Muscle of leg (tissue), 11 donors: Measurements from ENCODE around the gene ZNF559. TPM values are rescaled to one million over a fixed set of nuclear protein-coding genes. Genes with fewer than 3 reads are reported as not detected.
"Not testable (repeated sequence)": the region's sequence is repeated elsewhere in the genome, so short reads cannot be mapped to it uniquely, and the experiment has no call there.

ENCODE experiments used
- DNase-seq: peaks from one replicate; pipeline ENCODE4 v3.0.0; 2013
- H3K27ac ChIP-seq: one replicate; pipeline ENCODE4 v1.5.1; 2013; ENCODE audit warnings: mild to moderate bottlenecking, low read length, control low read depth
- H3K27me3 ChIP-seq: one replicate; pipeline ENCODE4 v1.6.1; 2013; ENCODE audit warnings: low read length; ENCODE audit not compliant: control insufficient read depth, insufficient read depth
- H3K36me3 ChIP-seq: one replicate; pipeline ENCODE4 v1.6.1; 2013; ENCODE audit warnings: low read length; ENCODE audit not compliant: control insufficient read depth, insufficient read depth
- H3K4me1 ChIP-seq: one replicate; pipeline ENCODE4 v1.6.1; 2013; ENCODE audit warnings: low read length; ENCODE audit not compliant: control insufficient read depth, insufficient read depth
- H3K4me3 ChIP-seq: one replicate; pipeline ENCODE4 v1.5.1; 2013; ENCODE audit warnings: low read length, control low read depth
- H3K9me3 ChIP-seq: replicated peaks from 2 replicates; pipeline ENCODE4 v1.6.1; 2013; ENCODE audit warnings: low read depth, low read length; ENCODE audit not compliant: control insufficient read depth
- WGBS: methylation state at CpG from one replicate; pipeline ENCODE4 v1.1.5; 2013; ENCODE audit warnings: missing lambda C conversion rate; ENCODE audit not compliant: insufficient coverage; 5-methylcytosine and 5-hydroxymethylcytosine counted together
- polyA plus RNA-seq, 8 donors: library from polyadenylated mRNA; unstranded; fragments of 120-200 nt; gene quantifications; one replicate each; pipeline versions ENCODE4 v1.2.1 to v1.2.3, GENCODE V29; 2013; ENCODE audit warnings: inconsistent platforms in 1 of 8, low replicate concordance in 1 of 8; ENCODE audit not compliant: insufficient read length in 8 of 8, insufficient read depth in 1 of 8
- total RNA-seq: library from RNA; stranded (reverse); fragments of 120-200 nt; gene quantifications from one replicate; pipeline ENCODE4 v1.2.4, GENCODE V29; 2013

The ZNF559 gene
- total and polyA plus RNA-seq, 9 donors: 20.8 to 31.8 (median 26.0) TPM

DNA sequence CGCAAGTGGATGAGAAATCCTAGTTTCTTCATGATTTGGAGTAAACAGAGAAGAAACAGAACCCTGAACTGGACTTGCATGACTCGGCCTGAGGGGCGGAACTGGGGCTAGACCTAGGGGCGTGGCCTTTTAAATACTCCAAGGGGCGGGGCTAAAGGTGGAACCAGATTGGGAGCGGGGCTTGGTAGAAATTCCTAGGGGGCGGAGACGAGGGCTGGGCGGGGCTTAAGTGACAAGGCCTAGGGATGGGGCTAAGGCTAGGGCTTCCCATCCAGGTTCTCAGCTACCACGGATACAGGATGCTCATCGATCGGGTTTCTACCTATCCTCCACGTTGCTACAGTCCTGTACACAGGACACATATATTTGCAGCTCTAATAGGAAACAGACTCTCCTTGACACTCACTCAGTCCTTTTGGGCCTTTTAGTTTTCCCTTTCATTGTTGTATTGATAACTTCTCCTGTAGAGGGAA is 14.0 kb upstream of the ZNF559 start:
- Histone ChIP-seq H3K4me1 (peaks cover 2% of the 10 kb centered on the region), H3K9me3 (no peaks in the 10 kb centered on the region), H3K4me3 (peak overlapping the region; percentile 51), H3K36me3 (no peaks in the 10 kb centered on the region), H3K27me3 (no peaks in the 10 kb centered on the region), H3K27ac (peak overlapping the region; percentile 85)
- 6% methylated on average over 12 of the region's 13 CpGs for WGBS
- no peak for DNase-seq

DNA sequence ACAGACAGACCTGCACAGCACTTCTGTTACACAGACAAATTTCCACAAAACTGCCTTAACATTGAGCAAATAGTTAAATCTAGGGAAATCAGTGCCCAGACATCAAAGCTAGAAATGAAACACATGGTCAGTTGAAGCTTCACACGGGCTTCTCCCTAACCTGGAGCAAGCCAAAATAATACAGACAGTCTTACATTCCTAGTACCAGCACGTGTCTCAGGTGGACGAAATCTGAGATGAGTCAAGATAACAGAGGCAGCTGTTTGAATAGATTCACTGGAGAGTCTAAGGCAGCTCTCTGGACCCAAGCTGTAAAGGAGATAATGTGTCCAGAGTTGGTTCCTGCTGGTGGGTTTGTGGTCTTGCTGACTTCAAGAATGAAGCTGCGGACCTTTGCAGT is 10.2 kb upstream of the ZNF559 start:
- no peak overlapping the region for H3K4me3 ChIP-seq
- no peaks in the 10 kb centered on the region for H3K4me1 ChIP-seq
- no peak overlapping the region for H3K27ac ChIP-seq
- H3K27me3 ChIP-seq: no peaks in the 10 kb centered on the region
- 100% methylated on average over 1 of the region's 4 CpGs for WGBS
- no peaks in the 10 kb centered on the region for H3K36me3 ChIP-seq
- DNase-seq: no peak
- no peaks in the 10 kb centered on the region for H3K9me3 ChIP-seq

DNA sequence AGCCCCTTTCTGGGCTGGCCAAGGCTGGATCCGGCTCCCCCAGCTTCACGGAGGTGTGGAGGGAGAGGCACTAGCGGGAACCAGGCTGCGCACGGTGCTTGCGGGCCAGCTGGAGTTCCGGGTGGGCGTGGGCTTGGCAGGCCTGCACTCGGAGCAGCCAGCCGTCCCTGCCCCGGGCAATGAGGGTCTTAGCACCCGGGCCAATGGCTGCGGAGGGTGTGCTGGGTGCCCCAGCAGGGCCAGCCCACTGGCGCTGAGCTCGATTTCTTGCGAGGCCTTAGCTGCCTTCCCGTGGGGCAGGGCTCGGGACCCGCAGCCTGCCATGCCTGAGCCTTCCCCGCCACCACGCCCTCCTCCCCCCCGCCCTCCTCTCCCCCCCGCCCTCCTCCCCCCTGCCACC is 2.6 kb upstream of the ZNF559 start:
- H3K36me3 ChIP-seq: peaks cover 5% of the 10 kb centered on the region
- H3K27ac ChIP-seq: no peak overlapping the region
- peaks cover 6% of the 10 kb centered on the region for H3K4me1 ChIP-seq
- no peaks in the 10 kb centered on the region for H3K27me3 ChIP-seq
- H3K9me3 ChIP-seq: peaks cover 14% of the 10 kb centered on the region
- WGBS: 95% methylated on average over 15 of the region's 23 CpGs
- H3K4me3 ChIP-seq: no peak overlapping the region
- DNase-seq: no peak

DNA sequence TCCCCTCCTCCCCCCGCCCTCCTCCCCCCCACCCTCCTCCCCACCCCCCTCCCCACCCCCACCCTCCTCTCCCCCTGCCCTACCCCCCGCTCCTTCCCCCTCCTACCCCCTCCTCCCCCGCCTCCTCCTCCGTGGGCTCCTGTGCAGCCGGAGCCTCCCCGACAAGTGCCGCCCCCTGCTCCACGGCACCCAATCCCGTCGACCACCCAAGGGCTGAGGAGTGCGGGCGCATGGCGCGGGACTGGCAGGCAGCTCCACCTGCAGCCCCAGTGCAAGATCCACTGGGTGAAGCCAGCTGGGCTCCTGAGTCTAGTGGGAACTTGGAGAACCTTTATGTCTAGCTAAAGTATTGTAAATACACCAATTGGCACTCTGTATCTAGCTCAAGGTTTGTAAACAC is 2.2 kb upstream of the ZNF559 start:
- peaks cover 15% of the 10 kb centered on the region for H3K9me3 ChIP-seq
- H3K36me3 ChIP-seq, H3K4me1 ChIP-seq, H3K27ac ChIP-seq, DNase-seq, H3K4me3 ChIP-seq, H3K27me3 ChIP-seq: not testable (repeated sequence)
- 92% methylated on average over 5 of the region's 14 CpGs for WGBS

DNA sequence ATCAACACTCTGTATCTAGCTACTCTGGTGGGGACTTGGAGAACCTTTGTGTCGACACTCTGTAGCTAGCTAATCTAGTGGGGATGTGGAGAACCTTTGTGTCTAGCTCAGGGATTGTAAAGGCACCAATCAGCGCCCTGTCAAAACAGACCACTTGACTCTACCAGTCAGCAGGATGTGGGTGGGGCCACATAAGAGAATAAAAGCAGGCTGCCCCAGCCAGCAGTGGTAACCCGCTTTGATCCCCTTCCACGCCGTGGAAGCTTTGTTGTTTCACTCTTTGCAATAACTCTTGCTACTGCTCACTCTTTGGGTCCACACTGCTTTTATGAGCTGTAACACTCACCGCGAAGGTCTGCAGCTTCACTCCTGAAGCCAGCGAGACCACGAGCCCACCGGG is 1.8 kb upstream of the ZNF559 start:
- H3K27me3 ChIP-seq, H3K4me3 ChIP-seq, H3K27ac ChIP-seq, H3K4me1 ChIP-seq, DNase-seq, H3K36me3 ChIP-seq: not testable (repeated sequence)
- H3K9me3 ChIP-seq: peaks cover 17% of the 10 kb centered on the region
- 98% methylated on average over 8 of the region's 10 CpGs for WGBS

DNA sequence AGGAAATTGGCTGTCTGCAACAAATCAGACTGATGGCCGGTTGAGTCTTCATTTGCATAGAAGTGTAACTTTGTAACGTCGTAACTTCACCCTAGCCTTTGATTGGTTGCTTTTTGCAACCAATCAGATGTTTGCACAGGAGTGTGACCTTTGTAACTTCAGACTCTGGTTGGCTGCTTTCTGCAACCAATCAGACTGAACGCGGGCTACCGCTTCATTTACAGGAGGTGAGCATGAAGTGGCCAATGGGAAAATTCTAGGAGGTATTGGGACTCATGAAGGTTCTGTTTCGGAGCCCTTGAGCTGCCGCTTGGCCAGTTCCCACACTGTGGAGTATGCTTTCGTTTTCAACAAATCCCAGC is 441 bp upstream of the ZNF559 start:
- Histone ChIP-seq H3K36me3 (peaks cover 9% of the 10 kb centered on the region), H3K4me1 (peaks cover 6% of the 10 kb centered on the region), H3K4me3 (peak overlapping the region; percentile 82), H3K9me3 (peaks cover 21% of the 10 kb centered on the region), H3K27ac (peak overlapping the region; percentile 98), H3K27me3 (no peaks in the 10 kb centered on the region)
- peak; percentile 89 for DNase-seq
- WGBS: 8% methylated on average over 7 of the region's 9 CpGs

DNA sequence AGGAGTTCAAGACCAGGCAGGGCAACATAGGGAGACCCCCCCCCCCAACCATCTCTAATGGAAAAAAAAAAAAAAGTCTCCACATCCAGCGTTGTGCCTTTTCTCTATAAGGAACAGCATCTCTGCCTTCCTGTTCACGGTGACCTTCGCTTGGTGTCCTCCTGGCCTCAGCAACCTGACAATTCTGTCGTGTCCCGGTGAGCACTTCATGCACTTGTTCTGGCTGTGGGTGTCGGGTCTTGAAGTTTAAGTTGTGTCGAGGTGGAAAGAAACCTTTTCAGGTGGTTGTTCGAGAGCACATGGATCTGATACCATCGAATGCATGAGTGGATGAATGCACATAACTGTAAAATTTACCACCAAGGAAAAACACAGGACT is 594 bp downstream of the ZNF559 start:
- H3K27ac ChIP-seq: peak overlapping the region; percentile 98
- DNase-seq: no peak
- WGBS: 19% methylated on average over 4 of the region's 9 CpGs
- H3K36me3 ChIP-seq: peaks cover 10% of the 10 kb centered on the region
- H3K27me3 ChIP-seq: no peaks in the 10 kb centered on the region
- peak overlapping the region; percentile 82 for H3K4me3 ChIP-seq
- H3K4me1 ChIP-seq: peaks cover 6% of the 10 kb centered on the region
- peaks cover 22% of the 10 kb centered on the region for H3K9me3 ChIP-seq

DNA sequence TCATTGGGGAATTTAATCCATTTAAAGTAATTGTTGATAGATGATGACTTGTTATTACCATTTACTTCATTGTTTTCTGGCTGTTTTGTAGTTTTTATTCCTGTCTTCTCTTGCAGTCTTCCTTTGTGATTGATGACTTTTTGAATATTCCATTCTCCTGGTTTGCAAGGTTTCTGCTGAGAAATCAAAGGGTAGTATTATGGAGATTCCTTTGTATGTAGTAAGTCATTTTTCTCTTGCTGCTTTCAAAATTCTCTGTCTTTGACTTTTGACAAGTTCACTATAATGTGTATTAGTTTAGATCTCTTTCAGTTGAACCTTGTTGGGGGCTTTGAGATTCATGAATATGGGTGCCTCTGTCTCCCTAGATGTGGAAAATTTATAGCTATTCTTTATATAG is 6.0 kb downstream of the ZNF559 start:
- Histone ChIP-seq H3K27ac (no peak overlapping the region), H3K9me3 (peaks cover 53% of the 10 kb centered on the region), H3K36me3 (peaks cover 23% of the 10 kb centered on the region), H3K4me1 (no peaks in the 10 kb centered on the region), H3K4me3 (no peak overlapping the region), H3K27me3 (no peaks in the 10 kb centered on the region)
- no peak for DNase-seq

DNA sequence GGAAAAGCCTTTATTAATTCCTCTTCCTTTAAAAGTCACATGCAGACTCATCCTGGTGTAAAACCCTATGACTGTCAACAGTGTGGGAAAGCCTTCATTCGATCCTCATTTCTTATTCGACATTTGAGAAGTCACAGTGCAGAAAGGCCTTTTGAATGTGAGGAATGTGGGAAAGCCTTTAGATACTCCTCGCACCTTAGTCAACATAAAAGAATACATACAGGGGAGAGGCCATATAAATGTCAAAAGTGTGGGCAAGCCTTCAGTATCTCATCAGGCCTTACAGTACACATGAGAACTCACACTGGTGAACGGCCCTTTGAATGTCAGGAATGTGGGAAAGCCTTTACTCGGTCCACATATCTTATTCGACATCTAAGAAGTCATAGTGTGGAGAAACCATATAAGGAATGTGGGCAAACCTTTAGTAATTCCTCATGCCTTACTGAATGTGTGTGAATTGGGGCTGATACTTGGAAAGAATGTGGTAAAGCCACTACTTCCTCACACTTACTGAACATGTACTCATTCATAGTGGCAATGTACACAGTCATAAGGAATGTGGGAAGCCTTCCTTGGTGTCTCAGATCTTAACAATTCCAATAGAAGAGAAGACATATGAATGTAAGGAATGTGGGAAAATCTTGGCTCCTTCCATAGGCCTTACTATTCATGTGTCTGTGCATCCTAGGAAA is 18.8 kb downstream of the ZNF559 start:
- H3K9me3 ChIP-seq: peaks cover 74% of the 10 kb centered on the region
- H3K36me3 ChIP-seq: peaks cover 28% of the 10 kb centered on the region
- WGBS: no CpG with 5 or more reads among the region's 6 CpGs
- DNase-seq: no peak
- no peaks in the 10 kb centered on the region for H3K4me1 ChIP-seq
- H3K27me3 ChIP-seq: no peaks in the 10 kb centered on the region
- H3K27ac ChIP-seq: no peak overlapping the region
- H3K4me3 ChIP-seq: no peak overlapping the region

DNA sequence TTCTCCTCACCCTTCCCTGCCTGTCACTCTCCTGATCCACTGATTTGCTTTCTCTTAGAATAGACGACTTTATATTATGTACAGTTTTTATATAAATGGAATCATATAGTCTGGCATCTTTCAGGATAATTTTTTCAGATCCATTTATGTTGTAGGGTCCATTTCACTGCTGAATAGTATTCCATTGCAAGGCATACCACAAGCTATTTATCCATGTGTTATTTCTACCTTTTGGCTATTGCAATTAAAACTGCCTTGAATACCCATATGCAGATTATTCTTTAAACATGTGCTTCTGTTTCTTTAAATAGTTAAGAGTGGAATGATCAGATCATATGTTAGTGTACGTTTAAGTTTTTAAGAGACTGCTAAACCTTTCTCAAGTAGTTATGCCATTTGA is 21.0 kb downstream of the ZNF559 start:
- no peak for DNase-seq
- Histone ChIP-seq H3K4me3 (no peak overlapping the region), H3K36me3 (peaks cover 24% of the 10 kb centered on the region), H3K9me3 (peaks cover 72% of the 10 kb centered on the region), H3K27ac (no peak overlapping the region), H3K4me1 (no peaks in the 10 kb centered on the region), H3K27me3 (no peaks in the 10 kb centered on the region)
- no CpG with 5 or more reads among the region's 2 CpGs for WGBS

DNA sequence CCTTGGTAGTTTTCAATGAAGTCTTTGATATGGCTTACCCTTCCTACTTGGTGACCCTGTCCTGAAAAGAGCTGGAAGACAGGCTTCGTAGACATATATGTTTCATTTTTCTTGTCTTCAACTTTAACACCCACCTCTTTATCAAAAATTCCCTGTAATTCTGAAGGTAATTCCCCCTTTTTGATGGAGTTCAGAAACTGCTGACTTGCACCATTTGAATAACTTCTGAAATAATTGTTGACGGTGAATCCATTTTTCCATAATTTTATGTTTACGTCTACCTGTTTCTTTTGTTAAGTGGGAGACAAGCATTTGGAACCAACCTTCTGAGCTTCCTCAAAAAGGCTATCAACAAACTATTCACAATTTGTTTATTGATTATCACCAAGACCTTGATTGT is 24.3 kb downstream of the ZNF559 start:
- Histone ChIP-seq H3K9me3 (peaks cover 63% of the 10 kb centered on the region), H3K4me3 (no peak overlapping the region), H3K4me1 (no peaks in the 10 kb centered on the region), H3K36me3 (peaks cover 13% of the 10 kb centered on the region), H3K27ac (no peak overlapping the region), H3K27me3 (no peaks in the 10 kb centered on the region)
- DNase-seq: no peak
- WGBS: no CpG with 5 or more reads among the region's 3 CpGs
